Measurements from ENCODE around the gene WASF3. TPM values are rescaled to one million over a fixed set of nuclear protein-coding genes. Genes with fewer than 3 reads are reported as not detected.
A peak's percentile ranks its signal among the peaks of the same experiment; 100 is the strongest.

Gene WASF3
- total and polyA plus RNA-seq, 2 experiments from 2014 or later: 17.3 to 34.5 TPM

- Histone ChIP-seq H3K36me3 (no peaks in the 10 kb centered on the region), H3K27me3 (no peaks in the 10 kb centered on the region), H3K9me3 (ENCODE audit: low read depth) (no peaks in the 10 kb centered on the region), H3K4me3 (no peak overlapping the region), H3K4me1 (ENCODE audit: low read depth) (no peaks in the 10 kb centered on the region), H3K27ac (no peak overlapping the region)
- DNase-seq (ENCODE audit: low read depth in 1 of 2, low spot score in 1 of 2): no peak
- no peak for TF ChIP-seq CTCF (IDR thresholded peaks at IDR 0.05; ENCODE audit: low read depth, low read length)
These were observed 30.7 kb upstream of the WASF3 start for GRCh38 chr13:26526702-26527216.

- Histone ChIP-seq H3K4me3 (no peak overlapping the region), H3K27ac (no peak overlapping the region), H3K36me3 (no peaks in the 10 kb centered on the region), H3K27me3 (no peaks in the 10 kb centered on the region), H3K4me1 (ENCODE audit: low read depth) (no peaks in the 10 kb centered on the region), H3K9me3 (ENCODE audit: low read depth) (no peaks in the 10 kb centered on the region)
- no peak for TF ChIP-seq CTCF (IDR thresholded peaks at IDR 0.05; ENCODE audit: low read depth, low read length)
- DNase-seq (ENCODE audit: low read depth in 1 of 2, low spot score in 1 of 2): no peak
These were observed 29.0 kb upstream of the WASF3 start for GRCh38 chr13:26528527-26528926.

GRCh38 chr13:26529441-26529840 lies 28.0 kb upstream of the WASF3 start:
- H3K4me3 ChIP-seq: no peak overlapping the region
- no peak overlapping the region for H3K27ac ChIP-seq
- H3K36me3 ChIP-seq: no peaks in the 10 kb centered on the region
- TF ChIP-seq CTCF (IDR thresholded peaks at IDR 0.05; ENCODE audit: low read depth, low read length): no peak
- H3K9me3 ChIP-seq (ENCODE audit: low read depth): no peaks in the 10 kb centered on the region
- no peaks in the 10 kb centered on the region for H3K27me3 ChIP-seq
- DNase-seq (ENCODE audit: low read depth in 1 of 2, low spot score in 1 of 2): peak; percentile 74 to 78
- H3K4me1 ChIP-seq (ENCODE audit: low read depth): no peaks in the 10 kb centered on the region

- H3K27ac ChIP-seq: no peak overlapping the region
- no peaks in the 10 kb centered on the region for H3K36me3 ChIP-seq
- no peak for TF ChIP-seq CTCF (IDR thresholded peaks at IDR 0.05; ENCODE audit: low read depth, low read length)
- H3K4me1 ChIP-seq (ENCODE audit: low read depth): no peaks in the 10 kb centered on the region
- H3K4me3 ChIP-seq: no peak overlapping the region
- H3K27me3 ChIP-seq: no peaks in the 10 kb centered on the region
- DNase-seq (ENCODE audit: low read depth in 1 of 2, low spot score in 1 of 2): no peak
- H3K9me3 ChIP-seq (ENCODE audit: low read depth): no peaks in the 10 kb centered on the region
These were observed 25.7 kb upstream of the WASF3 start for GRCh38 chr13:26531742-26532141.

GRCh38 chr13:26534036-26534726 lies 23.3 kb upstream of the WASF3 start:
- no peaks in the 10 kb centered on the region for H3K9me3 ChIP-seq (ENCODE audit: low read depth)
- peaks cover 2% of the 10 kb centered on the region for H3K27me3 ChIP-seq
- no peak overlapping the region for H3K4me3 ChIP-seq
- no peaks in the 10 kb centered on the region for H3K4me1 ChIP-seq (ENCODE audit: low read depth)
- no peak overlapping the region for H3K27ac ChIP-seq
- DNase-seq (ENCODE audit: low read depth in 1 of 2, low spot score in 1 of 2): no peak
- no peaks in the 10 kb centered on the region for H3K36me3 ChIP-seq
- no peak for TF ChIP-seq CTCF (IDR thresholded peaks at IDR 0.05; ENCODE audit: low read depth, low read length)
